Stomach smooth muscle (tissue), 2 donors: ENCODE data around the gene MPHOSPH6.

Experiments
- H3K27ac ChIP-seq: one replicate; pipeline ENCODE4 v1.7.0; 2013; ENCODE audit warnings: mild to moderate bottlenecking, low read length, inconsistent platforms
- H3K27me3 ChIP-seq, 2 donors: one replicate each; pipeline ENCODE4 v1.7.0; 2013; ENCODE audit warnings: low read length in 2 of 2; ENCODE audit not compliant: insufficient read depth in 2 of 2, control insufficient read depth in 1 of 2
- H3K36me3 ChIP-seq, 2 donors: one replicate each; pipeline ENCODE4 v1.7.0; 2013; ENCODE audit warnings: low read length in 2 of 2; ENCODE audit not compliant: control insufficient read depth in 2 of 2, insufficient read depth in 2 of 2
- H3K4me1 ChIP-seq: one replicate; pipeline ENCODE4 v1.7.0; 2013; ENCODE audit warnings: low read length; ENCODE audit not compliant: control insufficient read depth, insufficient read depth
- H3K4me3 ChIP-seq, 2 donors: one replicate each; pipeline ENCODE4 v1.7.0; 2013; ENCODE audit warnings: low read length in 2 of 2
- H3K9ac ChIP-seq, 2 donors: one replicate each; pipeline ENCODE4 v1.7.0; 2013; ENCODE audit warnings: low read length in 2 of 2, mild to moderate bottlenecking in 1 of 2
- H3K9me3 ChIP-seq, 2 donors: one replicate each; pipeline ENCODE4 v1.7.0; 2013; ENCODE audit warnings: low read length in 2 of 2; ENCODE audit not compliant: control insufficient read depth in 2 of 2
- donor health status: healthy.
- donor health status: Pancreatic carcinoma.

Gene MPHOSPH6

GRCh38 chr16:82192665-82193064 lies 22.6 kb upstream of the MPHOSPH6 start:
- H3K27ac ChIP-seq: no peak overlapping the region
- no peaks in the 10 kb centered on the region for H3K27me3 ChIP-seq
- no peaks in the 10 kb centered on the region for H3K36me3 ChIP-seq
- H3K4me3 ChIP-seq: no peak overlapping the region
- H3K4me1 ChIP-seq: no peaks in the 10 kb centered on the region
- H3K9ac ChIP-seq: no peak overlapping the region
- H3K9me3 ChIP-seq: no peaks in the 10 kb centered on the region

DNA sequence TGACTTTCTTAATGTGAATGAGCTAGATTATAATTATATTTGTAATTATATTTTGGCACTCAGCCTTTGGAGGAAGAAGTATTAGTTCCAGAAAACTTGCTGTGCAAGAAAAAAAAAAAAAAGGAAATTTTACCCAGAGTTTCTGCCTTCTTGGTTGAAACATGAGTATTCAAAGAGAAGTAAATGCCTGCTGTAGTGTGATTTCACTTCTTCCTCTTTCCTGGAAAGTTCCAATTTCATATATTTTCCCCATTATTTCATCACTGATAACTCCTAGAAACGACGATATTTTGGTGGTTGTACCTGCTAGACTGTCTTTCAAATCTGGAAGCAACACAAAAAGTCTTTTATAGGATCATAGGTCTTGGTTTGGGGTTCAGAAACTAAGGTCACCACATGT lies 20.4 kb upstream of the MPHOSPH6 start:
- no peak overlapping the region for H3K27ac ChIP-seq
- no peaks in the 10 kb centered on the region for H3K27me3 ChIP-seq
- no peaks in the 10 kb centered on the region for H3K36me3 ChIP-seq
- H3K9ac ChIP-seq: no peak overlapping the region
- no peaks in the 10 kb centered on the region for H3K4me1 ChIP-seq
- H3K4me3 ChIP-seq: no peak overlapping the region
- no peaks in the 10 kb centered on the region for H3K9me3 ChIP-seq

DNA sequence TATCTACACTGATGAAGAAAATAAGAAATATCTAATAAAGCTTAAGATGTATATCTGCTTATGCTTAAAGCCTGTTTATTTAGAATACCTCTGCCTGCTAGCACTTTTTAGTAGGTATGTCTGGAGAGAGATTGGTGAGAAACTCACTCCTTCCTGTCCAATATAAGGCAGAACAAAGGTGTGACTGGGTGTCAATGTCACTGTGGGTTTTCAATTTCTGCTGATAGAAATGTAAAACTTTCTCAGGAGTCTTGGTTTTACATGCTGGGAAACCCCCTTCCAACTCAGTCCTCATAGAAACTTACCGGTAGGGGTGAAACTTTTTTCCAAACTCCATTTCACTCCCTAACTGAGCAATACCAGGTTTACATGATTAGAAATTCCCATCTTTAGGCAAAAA lies 17.8 kb upstream of the MPHOSPH6 start:
- Histone ChIP-seq H3K36me3 (no peaks in the 10 kb centered on the region), H3K27ac (no peak overlapping the region), H3K4me3 (no peak overlapping the region), H3K9me3 (no peaks in the 10 kb centered on the region), H3K9ac (no peak overlapping the region), H3K27me3 (no peaks in the 10 kb centered on the region), H3K4me1 (no peaks in the 10 kb centered on the region)

GRCh38 chr16:82185012-82185411 lies 15.0 kb upstream of the MPHOSPH6 start:
- no peaks in the 10 kb centered on the region for H3K9me3 ChIP-seq
- H3K9ac ChIP-seq: no peak overlapping the region
- no peaks in the 10 kb centered on the region for H3K4me1 ChIP-seq
- H3K27me3 ChIP-seq: no peaks in the 10 kb centered on the region
- no peak overlapping the region for H3K4me3 ChIP-seq
- no peaks in the 10 kb centered on the region for H3K36me3 ChIP-seq
- no peak overlapping the region for H3K27ac ChIP-seq

DNA sequence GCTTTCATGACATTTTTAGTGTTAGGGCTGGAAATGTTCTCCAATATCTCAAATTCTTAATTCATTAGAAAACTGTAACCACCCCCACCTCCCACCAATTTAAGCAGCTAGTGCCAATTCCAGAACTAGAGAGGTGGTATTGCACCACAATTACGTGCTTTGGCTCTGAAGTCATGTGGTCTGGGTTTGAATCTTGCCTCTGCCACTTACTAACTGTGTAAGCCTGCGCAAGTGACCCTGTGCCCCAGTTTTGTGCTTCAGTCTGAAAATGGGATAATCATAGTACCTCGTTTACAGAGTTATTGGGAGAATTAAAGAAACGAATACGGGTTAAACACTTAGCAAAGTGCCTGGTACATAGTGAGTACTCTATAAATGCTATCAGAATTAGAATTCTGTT lies 14.2 kb upstream of the MPHOSPH6 start:
- Histone ChIP-seq H3K9me3 (no peaks in the 10 kb centered on the region), H3K4me1 (no peaks in the 10 kb centered on the region), H3K9ac (no peak overlapping the region), H3K36me3 (no peaks in the 10 kb centered on the region), H3K4me3 (no peak overlapping the region), H3K27me3 (no peaks in the 10 kb centered on the region), H3K27ac (no peak overlapping the region)

DNA sequence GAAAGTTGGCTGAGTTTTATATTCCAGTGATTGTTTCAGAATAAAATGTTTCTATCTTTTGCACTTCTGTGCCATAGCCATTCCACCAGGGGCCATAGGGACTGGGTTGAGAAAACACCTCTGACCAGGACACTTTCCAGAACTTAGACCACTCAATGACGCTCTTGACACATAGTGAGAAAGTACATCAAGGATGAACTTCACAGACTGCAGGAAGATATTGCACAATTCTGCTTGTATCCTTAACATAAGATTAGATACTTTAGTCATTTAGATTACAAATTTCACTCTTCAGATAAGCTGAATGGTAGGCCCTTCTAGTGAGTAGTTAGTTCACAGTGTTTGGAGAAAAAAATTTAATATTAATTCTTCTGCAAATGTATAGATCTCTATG lies 13.0 kb upstream of the MPHOSPH6 start:
- no peak overlapping the region for H3K9ac ChIP-seq
- no peaks in the 10 kb centered on the region for H3K36me3 ChIP-seq
- no peak overlapping the region for H3K4me3 ChIP-seq
- H3K9me3 ChIP-seq: no peaks in the 10 kb centered on the region
- H3K27me3 ChIP-seq: no peaks in the 10 kb centered on the region
- H3K27ac ChIP-seq: no peak overlapping the region
- no peaks in the 10 kb centered on the region for H3K4me1 ChIP-seq

GRCh38 chr16:82182266-82183003 lies 12.4 kb upstream of the MPHOSPH6 start:
- Histone ChIP-seq H3K36me3 (no peaks in the 10 kb centered on the region), H3K9ac (no peak overlapping the region), H3K9me3 (no peaks in the 10 kb centered on the region), H3K27ac (no peak overlapping the region), H3K4me3 (no peak overlapping the region), H3K4me1 (no peaks in the 10 kb centered on the region), H3K27me3 (no peaks in the 10 kb centered on the region)

- Histone ChIP-seq H3K4me3 (no peak overlapping the region), H3K36me3 (no peaks in the 10 kb centered on the region)
Measured at GRCh38 chr16:82181461-82182185, 11.6 kb upstream of the MPHOSPH6 start.

DNA sequence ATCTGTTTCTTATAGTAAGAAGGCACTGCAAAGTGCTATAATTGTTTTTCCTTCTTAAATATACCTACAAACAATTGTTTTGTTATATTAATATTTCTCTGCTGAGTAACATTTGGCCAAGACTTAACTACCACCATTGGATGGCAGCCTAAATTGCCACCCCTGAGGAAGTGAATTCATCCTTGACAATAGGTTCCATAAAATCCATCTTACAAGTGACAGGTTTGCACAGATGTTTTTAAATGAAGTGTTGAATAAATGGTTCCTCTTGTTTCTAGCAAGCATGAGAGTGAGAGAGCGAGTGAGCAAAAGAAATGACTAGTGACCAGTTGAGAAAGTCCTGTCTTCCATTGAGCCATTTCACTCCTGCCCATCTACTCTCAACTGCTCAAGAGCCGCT lies 8.3 kb upstream of the MPHOSPH6 start:
- H3K27ac ChIP-seq: no peak overlapping the region
- no peaks in the 10 kb centered on the region for H3K4me1 ChIP-seq
- H3K4me3 ChIP-seq: no peak overlapping the region
- no peaks in the 10 kb centered on the region for H3K36me3 ChIP-seq
- H3K27me3 ChIP-seq: no peaks in the 10 kb centered on the region
- no peak overlapping the region for H3K9ac ChIP-seq
- no peaks in the 10 kb centered on the region for H3K9me3 ChIP-seq

More at GRCh38 chr16:82181461-82182185, 11.6 kb upstream of the MPHOSPH6 start:
- H3K27me3 ChIP-seq: no peaks in the 10 kb centered on the region
- H3K9ac ChIP-seq: no peak overlapping the region
- no peaks in the 10 kb centered on the region for H3K9me3 ChIP-seq
- H3K4me1 ChIP-seq: no peaks in the 10 kb centered on the region
- H3K27ac ChIP-seq: no peak overlapping the region

- no peak overlapping the region for H3K27ac ChIP-seq
- no peak overlapping the region for H3K4me3 ChIP-seq
- H3K27me3 ChIP-seq: peaks cover 0 to 2% of the 10 kb centered on the region in 2 donors
- H3K4me1 ChIP-seq: no peaks in the 10 kb centered on the region
- H3K9ac ChIP-seq: no peak overlapping the region
- H3K9me3 ChIP-seq: no peaks in the 10 kb centered on the region
- no peaks in the 10 kb centered on the region for H3K36me3 ChIP-seq
Measured at GRCh38 chr16:82177555-82177954, 7.5 kb upstream of the MPHOSPH6 start.

DNA sequence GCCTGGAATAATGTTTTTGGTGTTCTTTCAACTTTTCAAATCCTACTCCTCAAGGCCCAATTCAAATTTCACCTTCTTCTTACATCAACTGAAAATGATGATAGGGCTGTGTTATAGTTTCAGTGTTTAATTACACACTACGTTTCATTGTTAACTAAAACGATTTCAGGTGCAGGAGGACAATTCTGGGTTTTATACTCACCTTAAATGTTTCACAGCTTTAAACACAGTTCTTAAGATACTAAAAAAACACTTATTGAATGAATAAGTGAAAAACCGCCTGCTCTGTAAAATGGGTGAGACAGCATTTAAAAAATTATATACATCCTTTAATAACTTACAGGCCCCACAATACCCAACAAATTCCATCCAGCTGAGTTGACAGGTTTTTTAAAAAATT lies 6.2 kb upstream of the MPHOSPH6 start:
- H3K27ac ChIP-seq: no peak overlapping the region
- peaks cover 0 to 5% of the 10 kb centered on the region in 2 donors for H3K27me3 ChIP-seq
- no peaks in the 10 kb centered on the region for H3K36me3 ChIP-seq
- no peaks in the 10 kb centered on the region for H3K4me1 ChIP-seq
- H3K9ac ChIP-seq: no peak overlapping the region
- no peaks in the 10 kb centered on the region for H3K9me3 ChIP-seq
- H3K4me3 ChIP-seq: no peak overlapping the region
